ENCODE results near the gene SCN5A.

The SCN5A gene

DNA sequence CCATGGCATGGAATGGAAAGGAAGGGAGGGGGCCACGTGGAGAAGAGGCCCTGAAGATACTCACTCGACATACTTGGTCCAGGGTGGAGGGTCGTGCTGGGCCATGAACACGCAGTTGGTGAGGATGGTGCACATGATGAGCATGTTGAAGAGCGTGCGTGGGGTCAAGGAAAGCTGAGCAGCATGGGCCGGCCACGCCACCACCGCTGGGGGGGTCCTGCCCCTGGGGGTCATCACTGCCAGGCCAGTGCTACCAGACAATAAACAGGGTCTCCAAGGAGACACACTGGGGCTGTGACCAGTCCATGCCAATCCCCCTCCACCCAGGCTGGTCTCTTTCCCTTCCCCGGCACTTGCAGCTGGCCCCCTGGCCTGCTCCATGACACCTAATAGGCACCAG, 27.2 kb downstream of the SCN5A start:
- no peak for DNase-seq (ENCODE audit: low read depth in 2 of 2)

DNA sequence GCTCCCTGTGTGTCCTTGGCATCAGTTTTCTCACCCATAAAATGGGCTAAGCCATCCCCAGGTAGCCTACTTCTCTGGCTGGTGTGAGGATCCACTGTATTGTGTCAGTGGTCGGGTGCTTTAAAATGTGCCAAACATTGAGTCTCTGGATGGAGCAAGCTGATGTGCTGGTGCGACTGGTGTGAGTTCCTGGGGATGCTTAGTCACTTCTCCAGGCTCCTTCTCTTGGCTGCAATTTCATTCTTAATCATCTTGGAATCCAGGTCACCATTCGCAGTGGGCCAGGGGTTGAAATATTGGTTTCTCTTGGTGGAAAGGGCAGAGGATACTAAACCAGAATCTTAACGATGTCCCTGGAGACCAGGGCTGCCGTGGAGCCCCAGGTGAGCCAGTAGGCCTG, 29.3 kb downstream of the SCN5A start:
- DNase-seq (ENCODE audit: low read depth in 2 of 2) = no peak

DNA sequence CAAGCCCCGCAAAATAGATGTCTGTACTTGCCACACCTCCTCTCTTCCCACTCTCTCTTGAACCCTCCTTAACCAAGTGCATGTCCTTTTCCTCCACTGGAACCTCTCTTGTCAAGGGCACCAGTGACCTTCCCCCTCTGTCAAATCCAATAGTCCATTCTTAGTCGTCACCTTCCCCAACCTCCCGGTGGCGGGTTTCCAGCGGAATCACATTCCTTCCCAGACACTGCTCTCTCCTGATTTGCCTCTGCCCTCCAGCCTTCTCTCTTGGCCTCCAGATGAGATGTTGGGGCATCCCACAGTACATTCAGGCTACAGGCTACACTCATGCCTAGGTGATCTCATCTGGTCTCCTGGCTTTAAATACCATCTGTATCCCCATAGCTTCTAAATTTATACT, 31.1 kb downstream of the SCN5A start:
- no peak for DNase-seq (ENCODE audit: low read depth in 2 of 2)

DNA sequence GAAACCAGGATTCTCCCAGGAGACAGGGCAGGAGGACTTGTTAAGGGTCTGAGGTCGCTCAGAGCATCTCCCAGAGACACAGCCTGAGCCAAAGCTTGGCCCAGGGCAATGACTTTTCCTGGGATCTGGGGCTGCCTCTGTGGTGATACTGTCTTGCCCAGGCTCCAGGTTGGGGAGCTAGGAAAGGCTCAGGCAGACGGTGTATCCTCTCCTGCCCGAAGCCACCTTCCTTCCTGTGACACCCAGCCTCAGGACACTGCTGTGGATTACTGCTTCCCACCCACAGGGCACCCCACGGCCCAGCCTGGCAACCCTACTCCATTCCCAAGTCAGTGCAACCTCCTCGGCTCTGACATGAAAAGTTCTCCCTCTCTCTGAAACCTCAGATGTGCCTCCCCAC, 31.9 kb downstream of the SCN5A start:
- DNase-seq (ENCODE audit: low read depth in 2 of 2) = no peak

DNA sequence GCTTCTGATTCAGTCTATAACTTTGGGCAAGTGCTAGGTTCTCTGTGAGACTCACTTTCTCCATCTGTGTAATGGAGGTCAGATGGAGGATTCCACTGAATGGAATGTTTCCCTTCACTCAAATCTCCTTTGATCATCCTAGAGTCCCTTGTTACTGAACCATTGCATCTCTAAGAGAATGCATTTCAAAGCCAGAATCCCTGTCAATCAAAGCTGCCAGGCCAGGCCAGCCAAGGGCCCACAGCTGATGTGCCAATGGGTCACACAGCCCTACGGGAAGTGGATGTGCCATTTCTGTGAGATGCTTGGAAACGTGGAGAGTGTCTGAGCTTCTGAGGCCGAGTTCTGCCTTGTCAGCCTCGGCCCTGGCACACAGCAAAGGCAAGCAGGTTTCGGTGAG, 32.4 kb downstream of the SCN5A start:
- no peak for DNase-seq (ENCODE audit: low read depth in 2 of 2)

DNA sequence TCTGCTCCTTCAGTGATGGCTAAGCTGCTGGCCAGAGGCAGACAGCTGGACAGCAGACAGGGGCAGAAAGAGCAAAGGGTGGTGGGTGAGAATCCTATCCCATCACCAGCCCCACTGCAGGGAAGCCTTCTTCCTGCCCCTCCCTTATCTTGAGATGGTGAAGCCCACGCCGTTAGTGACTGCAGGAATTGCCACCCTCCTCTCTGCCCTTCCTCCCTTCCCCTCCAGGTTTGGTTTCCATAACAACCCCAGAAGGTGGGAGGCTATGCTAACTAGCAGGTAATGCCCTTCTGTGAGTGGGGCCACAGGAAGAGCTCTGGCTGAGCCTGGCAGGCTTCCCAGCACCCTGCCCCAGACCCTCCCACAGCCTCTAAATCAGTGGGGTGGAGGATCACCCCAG, 32.8 kb downstream of the SCN5A start:
- no peak for DNase-seq (ENCODE audit: low read depth in 2 of 2)

DNA sequence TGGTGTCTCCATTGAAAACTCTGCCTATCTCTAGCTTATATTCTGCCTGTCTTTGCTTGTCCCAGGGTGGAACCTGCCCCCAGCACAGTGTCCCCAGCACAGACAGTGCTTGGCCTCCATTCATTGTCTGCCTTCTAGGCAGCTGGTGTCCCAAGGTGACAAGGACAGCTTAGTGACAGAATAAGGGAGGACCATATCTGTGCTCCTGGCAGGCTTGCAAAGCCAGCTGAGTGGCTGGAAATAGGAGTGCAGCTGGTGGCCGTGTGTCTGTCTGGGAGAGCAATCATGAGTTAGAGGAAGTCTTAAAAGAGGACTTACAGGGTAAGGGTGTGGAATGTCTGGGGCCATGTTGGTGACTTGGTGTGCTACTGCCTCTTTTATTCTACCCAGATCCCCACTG, 33.4 kb downstream of the SCN5A start:
- no peak for DNase-seq (ENCODE audit: low read depth in 2 of 2)

DNA sequence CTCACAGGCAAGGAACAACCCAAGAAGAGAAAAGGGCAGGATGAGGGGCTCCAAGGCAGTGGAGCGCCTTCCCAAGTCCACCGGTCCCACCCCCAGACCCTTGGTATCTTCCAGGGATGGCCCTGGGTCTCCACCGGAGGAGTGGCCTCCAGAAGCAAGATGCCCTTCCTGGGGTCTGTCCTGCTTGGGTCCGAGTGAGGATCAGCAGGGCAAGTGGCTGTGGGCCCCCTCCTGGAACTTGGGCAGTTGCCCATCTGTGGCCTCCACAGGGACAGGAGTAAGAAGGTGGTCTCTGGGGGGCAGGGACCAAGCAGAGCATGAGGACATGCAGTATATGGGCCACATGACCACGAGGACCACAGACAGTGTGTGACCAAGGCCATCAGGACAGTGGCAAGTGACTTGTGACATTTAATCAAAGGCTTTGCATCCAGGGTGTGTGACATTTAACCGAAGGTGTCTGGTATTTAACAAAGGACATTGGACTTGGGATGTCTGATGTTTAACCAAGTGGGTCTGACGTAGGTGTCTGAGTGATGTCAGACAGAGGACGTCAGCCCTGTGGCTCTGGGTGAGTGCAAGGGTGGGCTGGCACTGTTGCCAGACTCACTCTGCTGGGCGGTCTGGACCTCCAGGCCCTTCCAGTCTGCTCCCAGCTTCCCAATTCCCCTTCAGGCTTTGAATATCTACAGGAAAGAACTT, 34.7 kb downstream of the SCN5A start:
- DNase-seq (ENCODE audit: low read depth in 2 of 2) = no peak

DNA sequence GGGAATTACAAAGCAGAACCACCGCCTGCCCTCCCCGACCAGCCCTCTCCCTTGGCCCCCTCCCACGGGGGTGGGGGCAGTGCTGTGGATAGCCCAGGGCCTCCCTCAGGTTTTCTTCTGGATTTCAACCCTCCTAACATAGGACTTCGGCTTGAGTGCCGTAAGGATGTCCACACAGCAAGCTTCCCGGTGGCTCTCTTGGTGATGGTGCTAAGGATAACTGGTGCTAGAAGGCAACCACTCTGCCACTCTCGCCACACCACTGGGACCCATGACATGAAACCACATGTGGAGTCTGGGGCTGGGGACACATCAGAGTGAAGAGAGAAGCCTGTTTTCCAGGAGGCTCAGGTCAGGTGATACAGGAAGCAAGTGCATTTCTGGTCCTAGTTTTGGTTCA, 35.4 kb downstream of the SCN5A start:
- DNase-seq (ENCODE audit: low read depth in 2 of 2) = no peak

DNA sequence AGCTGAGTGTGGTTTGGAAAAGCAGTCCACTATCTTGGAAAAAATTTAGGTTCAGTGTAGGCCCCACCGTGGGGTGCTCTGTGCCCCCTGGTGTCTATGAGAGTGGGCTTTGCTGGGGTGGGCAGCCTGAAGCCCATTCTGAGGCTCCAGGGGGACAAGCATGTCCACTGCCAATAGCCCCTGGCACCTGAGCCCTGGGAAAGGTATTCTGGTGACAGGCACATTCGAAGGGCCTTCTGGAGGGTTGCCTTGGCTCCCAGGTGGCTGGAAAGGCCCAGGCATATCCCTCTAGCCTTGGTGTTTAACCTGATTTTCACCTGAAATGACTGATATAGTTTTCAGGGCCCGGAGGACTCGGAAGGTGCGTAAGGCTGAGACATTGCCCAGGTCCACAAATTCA, 36.1 kb downstream of the SCN5A start:
- DNase-seq (ENCODE audit: low read depth in 2 of 2) = no peak

DNA sequence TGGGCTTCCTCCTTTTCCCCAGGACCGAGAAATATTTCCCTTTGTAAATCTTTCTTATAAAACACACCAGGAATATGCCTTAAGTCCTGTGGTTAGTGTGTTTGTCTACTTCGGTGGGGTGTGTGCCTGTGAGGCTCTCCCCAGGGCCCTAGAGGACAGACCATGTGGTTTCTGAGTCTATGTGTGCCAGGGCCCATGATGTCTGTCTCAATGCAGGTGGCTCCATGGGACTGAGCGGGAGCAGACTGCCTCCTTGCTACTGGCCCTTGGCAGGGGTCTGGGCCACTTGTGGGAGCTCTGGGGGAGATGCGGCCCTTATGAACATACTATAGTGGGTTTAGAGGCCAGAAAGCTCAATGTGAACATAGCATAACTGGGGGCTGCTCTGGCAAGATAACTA, 37.6 kb downstream of the SCN5A start:
- no peak for DNase-seq (ENCODE audit: low read depth in 2 of 2)

DNA sequence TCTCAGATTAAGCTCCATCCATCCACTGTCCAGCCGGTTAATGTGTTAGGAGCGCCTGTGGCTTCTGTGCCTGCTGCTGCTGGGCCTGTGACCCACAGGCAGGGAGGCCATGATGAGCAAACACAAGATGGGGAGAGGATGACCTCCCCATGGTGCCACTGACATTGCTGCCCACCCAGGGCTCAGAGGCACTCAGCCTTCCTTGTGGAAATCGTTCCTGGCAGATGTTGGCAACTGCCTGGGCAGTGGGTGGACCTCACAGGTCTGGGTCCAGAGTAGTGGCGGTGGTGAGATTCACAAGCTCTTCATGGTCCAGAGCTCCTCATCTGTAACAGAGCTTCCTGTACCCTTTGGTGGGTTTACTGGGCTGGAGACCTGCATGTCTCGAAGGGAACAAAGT, 38.6 kb downstream of the SCN5A start:
- DNase-seq (ENCODE audit: low read depth in 2 of 2) = no peak

DNA sequence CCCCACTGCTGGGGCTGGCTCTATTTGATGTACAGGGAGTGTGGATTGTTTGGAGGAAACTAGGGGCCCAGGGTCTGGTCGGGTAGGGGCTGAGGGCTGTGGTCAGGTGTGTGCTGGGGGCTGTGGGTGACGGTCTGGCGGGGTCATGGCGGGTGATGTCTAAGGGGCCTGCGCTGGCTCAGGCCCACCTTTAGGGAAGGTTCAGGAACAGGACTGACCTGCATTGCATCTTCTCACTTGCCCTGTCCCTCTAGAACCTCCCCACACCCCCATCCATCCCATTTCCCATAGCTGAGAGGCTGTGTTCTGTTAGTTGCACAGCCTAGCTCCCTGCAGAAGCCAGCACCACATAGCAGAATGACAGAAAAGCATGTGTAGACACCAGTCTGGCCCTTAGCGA, 39.1 kb downstream of the SCN5A start:
- no peak for DNase-seq (ENCODE audit: low read depth in 2 of 2)

DNA sequence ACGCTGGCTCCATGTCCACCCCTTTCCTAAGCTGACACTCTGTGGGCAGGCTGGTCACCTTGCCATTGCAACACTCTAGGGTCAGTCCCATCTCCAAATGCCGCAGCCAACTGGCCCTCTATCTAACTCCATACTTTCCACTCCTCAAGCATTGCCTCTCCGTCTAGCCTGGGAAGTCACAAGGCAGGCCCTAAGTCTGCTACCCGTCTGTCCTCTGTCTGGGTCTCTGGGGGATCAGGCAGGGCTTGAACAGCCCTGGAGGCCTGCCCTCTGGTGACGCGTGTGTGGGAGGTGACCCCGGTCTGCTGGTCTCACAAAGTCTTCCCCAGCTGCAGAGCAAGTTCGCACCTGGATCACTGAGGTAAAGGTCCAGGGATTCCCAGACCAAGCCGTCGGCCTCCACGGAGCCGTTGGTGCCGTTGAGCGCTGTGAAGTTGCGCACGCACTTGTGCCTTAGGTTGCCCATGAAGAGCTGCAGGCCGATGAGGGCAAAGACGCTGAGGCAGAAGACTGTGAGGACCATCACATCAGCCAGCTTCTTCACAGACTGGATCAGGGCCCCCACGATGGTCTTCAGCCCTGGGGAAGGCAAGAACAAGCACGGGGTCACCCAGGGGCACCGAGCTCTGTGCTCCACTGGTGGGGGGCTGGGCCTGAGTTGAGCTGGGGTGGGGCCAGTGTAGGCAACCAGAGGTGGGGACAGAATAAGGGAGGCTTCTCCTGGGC, 39.9 kb downstream of the SCN5A start:
- no peak for DNase-seq (ENCODE audit: low read depth in 2 of 2)

DNA sequence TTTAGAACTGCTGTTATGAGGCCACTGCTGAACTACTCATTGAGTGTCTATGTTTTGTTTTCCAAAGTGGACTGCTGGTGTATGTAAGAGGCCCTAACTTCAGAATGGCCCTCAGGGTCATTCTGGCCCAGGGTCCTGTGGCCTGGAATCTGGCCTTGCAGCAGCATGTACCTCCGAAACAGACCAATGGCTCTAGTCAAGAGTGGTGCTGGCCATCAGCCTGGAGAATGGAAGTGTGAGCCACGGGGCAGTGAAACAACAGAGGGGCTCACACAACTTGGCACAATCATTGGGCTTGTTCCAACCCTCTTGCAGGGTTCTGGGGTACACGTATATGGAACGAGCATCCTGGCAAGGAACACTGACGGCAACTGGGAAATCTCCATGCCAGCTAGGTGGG, 40.5 kb downstream of the SCN5A start:
- DNase-seq (ENCODE audit: low read depth in 2 of 2) = no peak

DNA sequence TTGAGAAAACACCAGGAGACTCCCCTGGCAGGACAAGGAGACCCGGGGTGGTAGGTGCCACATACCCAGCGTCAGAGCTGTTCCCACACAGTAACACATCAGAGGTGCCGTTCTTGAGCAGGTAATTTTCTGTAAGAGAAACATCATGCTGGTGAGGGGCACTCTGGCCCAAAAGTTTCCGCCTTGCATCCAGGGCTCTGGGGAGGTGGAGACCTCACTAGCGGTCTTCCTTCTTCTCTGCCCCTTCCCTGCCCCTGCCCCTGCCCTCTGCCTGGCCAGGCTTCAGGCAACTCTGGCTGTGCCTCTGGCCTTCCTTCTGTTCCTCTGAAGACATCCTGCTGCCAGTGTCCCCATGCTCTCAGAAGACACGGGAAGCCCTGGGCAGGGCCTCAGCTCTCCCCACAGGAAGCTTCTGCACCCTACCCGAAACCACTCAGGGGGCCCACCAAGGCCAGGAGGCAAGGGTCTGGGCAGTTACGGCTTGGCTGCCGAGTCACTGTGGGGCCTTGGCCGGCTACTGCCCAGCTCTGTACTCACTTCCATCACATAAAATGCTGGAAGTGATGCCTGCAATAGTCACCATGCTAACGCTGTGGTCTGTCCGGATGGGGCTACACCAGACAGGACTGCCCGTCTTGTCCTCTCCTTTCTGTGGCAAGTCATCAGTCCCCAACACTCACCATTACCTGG, 41.3 kb downstream of the SCN5A start:
- no peak for DNase-seq (ENCODE audit: low read depth in 2 of 2)

DNA sequence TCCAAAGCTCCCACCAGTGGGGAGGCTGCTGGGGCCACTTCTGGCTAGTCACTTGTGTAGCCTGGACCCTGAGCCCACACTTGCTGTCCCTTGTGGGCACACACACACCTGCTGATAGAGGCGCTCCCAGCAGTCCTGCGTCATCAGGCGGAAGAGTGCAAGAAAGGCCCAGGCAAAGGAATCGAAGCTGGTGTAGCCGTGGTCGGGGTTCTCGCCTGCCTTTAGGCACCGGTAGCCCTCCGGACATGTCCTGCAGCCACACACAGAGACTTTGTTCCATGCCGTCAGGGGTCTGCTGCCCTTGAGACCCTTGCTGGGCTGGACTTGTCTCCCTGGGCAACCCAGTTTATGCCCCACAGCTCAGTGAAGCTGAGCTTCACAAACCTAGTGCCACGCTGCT, 42.9 kb downstream of the SCN5A start:
- no peak for DNase-seq (ENCODE audit: low read depth in 2 of 2)

DNA sequence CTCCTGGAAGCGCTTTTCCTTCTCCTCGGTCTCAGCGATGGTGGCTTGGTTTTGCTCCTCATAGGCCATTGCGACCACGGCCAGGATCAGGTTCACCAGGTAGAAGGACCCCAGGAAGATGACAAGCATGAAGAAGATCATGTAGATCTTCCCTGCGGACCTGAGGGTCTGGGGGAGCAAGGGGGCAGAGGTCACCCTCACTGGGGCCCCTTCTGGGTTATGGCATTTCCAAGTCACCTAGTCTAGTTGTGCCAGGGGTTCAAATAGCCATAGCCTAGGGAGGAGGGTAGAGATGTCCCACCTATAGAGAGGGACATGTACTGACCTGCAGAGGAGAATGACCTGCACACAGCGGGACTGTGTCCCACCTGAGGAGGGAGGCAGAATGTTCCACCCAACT, 43.5 kb downstream of the SCN5A start:
- no peak for DNase-seq (ENCODE audit: low read depth in 2 of 2)

DNA sequence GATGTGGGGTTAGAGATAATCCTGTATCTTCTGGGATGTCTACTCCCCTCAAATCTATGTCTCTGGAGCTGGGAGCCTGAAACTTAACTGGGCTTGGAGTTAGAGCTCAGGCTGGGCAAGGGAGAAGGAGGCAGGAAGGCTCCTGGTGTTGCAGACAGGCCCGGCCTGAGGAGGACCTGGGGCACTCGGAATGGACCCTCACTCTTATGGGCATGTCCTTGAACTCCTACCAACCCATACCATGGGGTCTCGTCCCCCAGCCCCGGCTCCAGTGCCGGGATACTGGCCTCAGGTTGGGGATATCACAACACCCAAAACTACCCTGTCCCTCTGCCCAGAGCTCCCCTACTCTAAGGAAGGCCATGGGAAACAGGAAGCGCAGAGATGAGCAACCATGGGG, 45.2 kb downstream of the SCN5A start:
- no peak for DNase-seq (ENCODE audit: low read depth in 2 of 2)

DNA sequence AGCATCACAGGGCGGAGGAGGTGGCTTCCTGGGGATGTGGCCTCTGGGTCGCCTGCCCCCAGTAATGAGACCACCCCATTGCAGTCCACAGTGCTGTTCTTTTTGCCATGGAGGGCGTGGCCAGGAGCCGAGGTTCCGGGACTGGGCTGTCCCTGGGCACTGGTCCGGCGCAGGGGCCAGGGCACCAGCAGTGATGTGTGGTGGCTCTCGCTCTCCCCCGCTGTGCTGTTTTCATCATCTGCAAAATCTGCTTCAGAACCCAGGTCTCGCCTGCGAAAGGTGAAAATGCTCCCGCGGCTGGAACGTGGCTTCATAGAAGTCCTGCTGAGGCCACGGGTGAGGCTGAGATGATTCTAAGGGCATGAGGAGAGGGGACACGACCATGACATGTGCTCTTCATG, 45.8 kb downstream of the SCN5A start:
- no peak for DNase-seq (ENCODE audit: low read depth in 2 of 2)

DNA sequence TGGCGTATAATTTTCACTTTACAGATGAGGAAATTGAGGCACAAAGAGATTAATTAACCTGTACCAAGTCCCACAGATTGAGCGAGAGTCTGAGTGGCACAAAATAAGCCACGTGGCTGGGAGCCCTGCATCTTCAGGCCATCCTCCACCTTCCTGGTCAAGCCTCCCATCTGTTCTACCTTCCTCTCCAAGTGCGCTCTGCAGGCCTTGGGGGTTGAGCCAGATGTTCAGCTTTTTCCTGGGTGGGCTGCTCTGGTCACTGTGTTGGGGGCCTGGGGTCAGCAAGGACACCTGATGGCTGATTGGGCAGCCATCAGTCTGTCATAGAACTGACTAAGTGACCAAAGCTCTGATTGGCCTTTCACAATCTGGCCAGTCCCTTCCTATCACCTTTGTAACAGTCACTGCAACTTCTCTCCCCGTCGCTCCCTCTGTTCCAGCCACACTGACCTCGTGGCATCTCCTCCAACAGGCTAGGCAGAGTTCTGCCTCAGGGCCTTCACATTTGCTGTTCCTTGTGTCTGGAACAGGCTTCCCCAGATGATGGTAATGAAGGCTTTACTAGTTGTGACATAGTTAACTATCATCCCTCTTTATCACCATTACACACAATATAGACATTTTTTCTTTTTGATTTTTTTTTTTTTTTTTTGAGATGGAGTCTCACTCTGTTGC, 46.8 kb downstream of the SCN5A start:
- no peak for DNase-seq (ENCODE audit: low read depth in 2 of 2)

DNA sequence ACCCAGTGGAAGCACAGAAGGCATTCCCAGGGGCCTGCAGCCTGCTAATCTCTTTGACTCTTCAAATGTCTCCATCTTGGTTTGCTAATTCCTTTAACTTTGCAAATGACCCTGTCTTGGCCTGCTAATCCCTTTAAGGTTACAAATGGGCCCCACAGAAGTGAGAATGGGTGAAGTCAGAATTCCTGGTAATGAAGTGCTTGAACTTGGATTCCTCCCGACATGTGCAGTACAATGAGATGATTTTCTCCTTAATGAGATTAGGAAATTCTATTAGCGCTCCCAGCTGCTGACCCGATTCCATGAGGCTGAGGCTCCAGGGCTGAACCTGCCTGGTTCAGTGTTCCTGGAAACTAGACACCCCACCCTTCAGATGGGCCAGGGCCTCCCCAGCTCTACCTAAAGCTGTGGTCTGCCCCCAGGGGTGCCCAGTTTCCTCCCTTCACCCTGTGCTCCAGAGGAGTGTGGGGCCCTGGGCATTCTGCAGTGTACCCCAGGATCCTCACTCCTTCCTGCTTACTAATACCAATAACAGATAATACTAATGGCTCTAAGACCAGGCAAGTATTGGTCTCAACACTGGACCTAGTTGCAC, 47.4 kb downstream of the SCN5A start:
- no peak for DNase-seq (ENCODE audit: low read depth in 2 of 2)

Measured in stimulated activated CD4-positive, alpha-beta T cell treated with anti-CD3 and anti-CD28 coated beads, Interleukin-1b, Interleukin-23, amount 100 ng/mL, for 4 hours (primary cell).